ES-I3 (cell line): ENCODE measurements around the gene CD79B.
A peak's percentile ranks its signal among the peaks of the same experiment; 100 is the strongest.

Source experiments
- H3K36me3 ChIP-seq: 2 replicates; pipeline ENCODE4 v1.6.1; 2013; ENCODE audit warnings: mild to moderate bottlenecking, low read length, control low read depth, moderate library complexity; ENCODE audit not compliant: insufficient read depth
- H3K4me1 ChIP-seq: 2 replicates; pipeline ENCODE4 v1.6.1; 2013; ENCODE audit warnings: mild to moderate bottlenecking, control low read depth, low read length; ENCODE audit not compliant: insufficient read depth
- H3K9ac ChIP-seq: 2 replicates; pipeline ENCODE4 v1.6.1; 2013; ENCODE audit warnings: low read depth, mild to moderate bottlenecking, low read length, moderate library complexity
- H3K9me3 ChIP-seq: 2 replicates; pipeline ENCODE4 v1.6.1; 2013; ENCODE audit warnings: mild to moderate bottlenecking, low read length, moderate library complexity; ENCODE audit not compliant: control insufficient read depth, insufficient read depth

The CD79B gene

GRCh38 chr17:63961355-63962212 is 29.5 kb upstream of the CD79B start:
- H3K36me3 ChIP-seq: no peaks in the 10 kb centered on the region
- no peaks in the 10 kb centered on the region for H3K9me3 ChIP-seq
- H3K4me1 ChIP-seq: peaks cover 8% of the 10 kb centered on the region
- H3K9ac ChIP-seq: peak overlapping the region; percentile 67

DNA sequence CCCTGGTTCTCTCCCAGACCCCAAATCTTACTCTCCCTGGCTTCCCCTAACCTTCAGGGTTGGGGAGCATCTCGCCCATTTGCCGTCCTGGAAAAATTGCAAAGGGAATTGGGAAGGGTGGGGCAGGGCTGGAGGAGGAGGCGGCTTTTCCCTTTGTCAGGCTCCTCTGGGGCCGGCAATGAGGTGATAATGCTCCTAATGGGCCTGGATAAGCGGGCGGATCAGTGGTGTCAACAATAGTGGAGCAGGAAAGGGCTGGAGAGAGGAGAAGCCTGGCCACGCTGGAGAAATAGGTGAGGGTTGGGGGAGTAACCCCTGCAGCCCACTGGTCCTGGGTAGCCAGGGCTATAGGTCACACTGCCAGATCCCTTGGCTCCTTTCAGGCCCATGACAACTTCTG is 28.3 kb upstream of the CD79B start:
- Histone ChIP-seq H3K4me1 (peaks cover 8% of the 10 kb centered on the region), H3K9ac (peak overlapping the region; percentile 33; the same call in 1 of the 2 replicates), H3K36me3 (no peaks in the 10 kb centered on the region), H3K9me3 (no peaks in the 10 kb centered on the region)

DNA sequence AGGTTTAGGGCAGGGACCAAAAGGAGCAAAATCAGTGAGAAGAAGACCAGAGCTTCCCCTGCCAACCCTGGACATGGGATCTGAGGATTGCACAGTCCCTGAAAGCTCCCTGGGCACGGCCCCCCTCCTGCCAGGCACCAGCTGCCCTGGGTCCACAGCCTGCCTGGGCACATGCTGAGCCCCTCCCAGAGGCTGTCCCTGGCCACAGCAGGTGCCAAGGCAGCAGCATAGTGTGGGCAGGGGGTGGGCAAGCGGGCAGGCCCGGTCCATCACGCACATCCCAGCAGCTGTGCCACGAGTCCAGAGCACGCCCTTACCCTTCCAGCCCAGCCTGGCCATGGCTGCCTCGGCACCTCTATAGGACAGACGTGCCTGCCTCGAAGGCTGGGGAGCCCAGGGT is 27.9 kb upstream of the CD79B start:
- Histone ChIP-seq H3K9me3 (no peaks in the 10 kb centered on the region), H3K4me1 (peaks cover 8% of the 10 kb centered on the region), H3K9ac (no peak overlapping the region; the same call in 1 of the 2 replicates), H3K36me3 (no peaks in the 10 kb centered on the region)

- Histone ChIP-seq H3K4me1 (peaks cover 13% of the 10 kb centered on the region; the same call in 1 of the 2 replicates), H3K9ac (no peak overlapping the region), H3K36me3 (no peaks in the 10 kb centered on the region), H3K9me3 (no peaks in the 10 kb centered on the region)
Observed at GRCh38 chr17:63956296-63956920, 24.3 kb upstream of the CD79B start.

- H3K9me3 ChIP-seq: no peaks in the 10 kb centered on the region
- H3K36me3 ChIP-seq: no peaks in the 10 kb centered on the region
- H3K9ac ChIP-seq: no peak overlapping the region
- H3K4me1 ChIP-seq: peaks cover 14% of the 10 kb centered on the region; the same call in 1 of the 2 replicates
Observed at GRCh38 chr17:63955791-63956190, 23.7 kb upstream of the CD79B start.

DNA sequence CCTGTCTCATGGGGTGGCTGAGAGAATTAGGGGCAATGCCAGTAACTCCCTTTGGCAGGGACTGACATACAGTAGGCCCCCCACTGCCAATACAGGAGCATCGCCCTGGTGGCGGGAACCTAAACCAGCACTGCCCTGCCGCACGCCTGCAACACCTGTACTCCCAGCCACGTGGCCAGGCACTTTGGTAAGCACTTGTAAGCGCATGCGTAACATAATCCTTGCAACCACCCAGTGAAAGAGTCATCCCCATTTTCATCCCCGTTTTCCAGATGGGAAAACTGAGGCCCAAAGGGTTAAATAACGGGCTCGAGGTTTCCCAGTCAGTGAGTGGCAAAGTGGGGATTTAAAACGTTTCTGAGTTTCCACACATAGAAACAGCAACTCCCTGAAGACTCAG is 23.1 kb upstream of the CD79B start:
- no peak overlapping the region for H3K9ac ChIP-seq

GRCh38 chr17:63954402-63955063 is 22.4 kb upstream of the CD79B start:
- H3K36me3 ChIP-seq: no peaks in the 10 kb centered on the region
- no peaks in the 10 kb centered on the region for H3K9me3 ChIP-seq
- H3K9ac ChIP-seq: no peak overlapping the region
- peaks cover 17% of the 10 kb centered on the region; the same call in 1 of the 2 replicates for H3K4me1 ChIP-seq

More for the DNA sequence above, 23.1 kb upstream of the CD79B start:
- Histone ChIP-seq H3K4me1 (peaks cover 17% of the 10 kb centered on the region; the same call in 1 of the 2 replicates), H3K9me3 (no peaks in the 10 kb centered on the region), H3K36me3 (no peaks in the 10 kb centered on the region)

GRCh38 chr17:63950940-63951907 is 19.1 kb upstream of the CD79B start:
- Histone ChIP-seq H3K9me3 (no peaks in the 10 kb centered on the region), H3K4me1 (peaks cover 21% of the 10 kb centered on the region; the same call in 1 of the 2 replicates), H3K36me3 (no peaks in the 10 kb centered on the region), H3K9ac (no peak overlapping the region)

DNA sequence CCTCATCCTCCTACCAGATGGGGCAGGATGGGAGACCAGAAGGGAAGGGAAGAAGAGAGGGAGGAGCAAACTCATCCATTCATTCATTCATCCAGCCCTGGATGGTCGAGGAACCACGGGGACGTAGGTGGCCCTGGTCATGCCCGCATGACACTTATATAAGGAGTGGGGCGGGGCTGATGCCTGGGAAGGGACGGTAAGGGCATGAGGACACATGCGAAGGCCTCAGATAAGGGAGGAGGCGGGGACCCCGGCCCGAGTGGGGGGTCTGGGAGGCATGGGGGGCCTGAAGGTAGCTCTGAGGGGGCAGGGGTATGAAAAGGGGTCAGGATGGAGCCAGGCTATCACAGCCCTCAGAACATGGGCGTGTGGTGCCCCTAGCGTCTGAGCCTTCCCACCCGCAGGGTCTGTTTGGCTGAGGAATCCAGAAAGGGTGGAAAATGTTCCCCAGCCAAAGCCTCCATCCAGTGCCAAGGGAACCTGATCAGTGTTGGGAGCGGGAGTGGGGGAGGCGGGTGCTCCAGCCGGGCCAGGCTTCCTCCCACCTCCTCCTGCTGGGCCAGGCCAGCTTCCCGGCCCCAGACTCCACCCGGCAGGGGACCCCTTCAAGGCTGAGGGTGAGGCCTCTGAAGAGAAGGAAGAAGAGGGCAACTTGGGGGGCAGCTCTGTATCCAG is 17.6 kb upstream of the CD79B start:
- Histone ChIP-seq H3K9ac (no peak overlapping the region), H3K4me1 (peaks cover 18% of the 10 kb centered on the region; the same call in 1 of the 2 replicates), H3K36me3 (no peaks in the 10 kb centered on the region), H3K9me3 (no peaks in the 10 kb centered on the region)

- Histone ChIP-seq H3K4me1 (peaks cover 8% of the 10 kb centered on the region; the same call in 1 of the 2 replicates), H3K36me3 (no peaks in the 10 kb centered on the region), H3K9ac (no peak overlapping the region)
Observed at GRCh38 chr17:63948521-63948920, 16.4 kb upstream of the CD79B start.

GRCh38 chr17:63947711-63948330 is 15.7 kb upstream of the CD79B start:
- Histone ChIP-seq H3K9me3 (no peaks in the 10 kb centered on the region), H3K4me1 (peaks cover 8% of the 10 kb centered on the region; the same call in 1 of the 2 replicates), H3K9ac (no peak overlapping the region), H3K36me3 (no peaks in the 10 kb centered on the region)

More at GRCh38 chr17:63948521-63948920, 16.4 kb upstream of the CD79B start:
- no peaks in the 10 kb centered on the region for H3K9me3 ChIP-seq

DNA sequence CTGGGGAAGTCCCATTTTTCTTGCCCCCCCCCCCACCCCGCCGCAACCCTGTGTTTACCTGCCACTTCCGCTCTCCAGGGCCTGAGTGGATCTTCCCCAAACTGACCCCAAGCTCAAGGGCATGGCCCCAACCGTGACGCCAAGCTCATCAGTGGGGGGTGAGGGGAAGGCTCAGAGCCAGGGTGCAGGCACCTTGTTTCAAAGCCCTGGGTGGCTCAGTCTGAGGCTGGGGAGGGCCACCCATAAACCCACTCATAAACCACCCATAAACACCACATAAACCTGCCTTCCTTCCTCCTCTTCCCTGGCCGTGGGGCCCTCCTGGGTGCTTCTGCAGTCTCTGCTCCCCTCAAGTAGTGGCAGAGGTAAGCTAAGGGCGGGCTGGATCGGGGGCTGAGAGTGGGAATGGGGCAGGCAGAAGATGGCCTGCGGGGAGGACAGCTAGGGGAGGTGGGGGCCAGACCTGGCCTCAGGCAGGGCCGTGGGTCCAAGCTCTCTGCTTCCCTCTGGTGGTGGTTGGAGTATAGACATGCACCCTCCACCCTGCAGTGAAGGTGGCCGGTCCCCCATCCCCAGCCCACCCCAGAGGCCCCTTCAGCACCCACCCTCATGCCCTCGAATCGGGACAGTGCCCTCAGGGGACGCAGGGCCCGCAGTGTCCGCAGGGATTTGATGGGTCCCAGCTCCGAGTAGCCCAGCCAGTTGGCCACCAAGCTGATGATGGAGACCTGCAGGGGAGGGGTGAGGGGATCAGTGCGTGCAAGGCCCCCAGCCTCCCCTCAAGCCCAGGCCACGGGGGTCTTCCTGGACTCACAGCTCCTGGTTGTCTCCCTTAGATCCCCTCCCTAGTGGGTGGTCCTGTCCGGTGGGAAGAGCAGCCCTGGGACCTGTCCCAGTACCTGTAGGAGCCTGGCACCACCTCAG is 14.6 kb upstream of the CD79B start:
- no peaks in the 10 kb centered on the region for H3K9me3 ChIP-seq
- no peaks in the 10 kb centered on the region for H3K36me3 ChIP-seq
- peaks cover 8% of the 10 kb centered on the region; the same call in 1 of the 2 replicates for H3K4me1 ChIP-seq
- no peak overlapping the region for H3K9ac ChIP-seq
